Neural cell (in vitro differentiated cells): Measurements from ENCODE around the gene CROCC2. TPM values are rescaled to one million over a fixed set of nuclear protein-coding genes. Genes with fewer than 3 reads are reported as not detected.

Experiments
- H2AFZ ChIP-seq: fragments of 200-600, 300-800 bp; sonication (generic), shearing (Covaris generic); 2 replicates; pipeline ENCODE4 v1.6.0; 2014; ENCODE audit warnings: low read depth, mild to moderate bottlenecking, antibody characterized with exemption, low read length, moderate library complexity
- H3F3A ChIP-seq: fragments of 200-600 bp; shearing (Covaris generic); 2 replicates; pipeline ENCODE4 v1.6.1; 2016; ENCODE audit warnings: mild to moderate bottlenecking, moderate library complexity, mixed read lengths, antibody characterized with exemption, low read length; ENCODE audit not compliant: insufficient read depth, poor library complexity, severe bottlenecking
- H3K27ac ChIP-seq: fragments of 200-600, 300-800 bp; sonication (generic), shearing (Covaris generic); 2 replicates; pipeline ENCODE4 v1.5.1; 2014; ENCODE audit warnings: mild to moderate bottlenecking, low read length, moderate library complexity
- H3K27me3 ChIP-seq: fragments of 300-800, 200-600 bp; sonication (generic), shearing (Covaris generic); 2 replicates; pipeline ENCODE4 v1.6.0; 2014; ENCODE audit warnings: mild to moderate bottlenecking, low read depth, low read length, moderate library complexity; ENCODE audit not compliant: insufficient read depth
- H3K36me3 ChIP-seq: fragments of 300-800, 200-600 bp; sonication (generic), shearing (Covaris generic); 2 replicates; pipeline ENCODE4 v1.5.1; 2014; ENCODE audit warnings: mild to moderate bottlenecking, antibody characterized with exemption, low read length, moderate library complexity; ENCODE audit not compliant: insufficient read depth
- H3K4me2 ChIP-seq: fragments of 300-800, 200-600 bp; sonication (generic), shearing (Covaris generic); 2 replicates; pipeline ENCODE4 v1.6.0; 2014; ENCODE audit warnings: mild to moderate bottlenecking, low read length
- H3K4me3 ChIP-seq: fragments of 300-800, 200-600 bp; sonication (generic), shearing (Covaris generic); 2 replicates; pipeline ENCODE4 v1.5.1; 2014; ENCODE audit warnings: mild to moderate bottlenecking, low read length, moderate library complexity
- H3K79me2 ChIP-seq: fragments of 200-600 bp; shearing (Covaris generic); replicated peaks from 2 replicates; pipeline ENCODE4 v1.6.0; 2014; ENCODE audit warnings: mild to moderate bottlenecking, low read length, moderate library complexity; ENCODE audit not compliant: insufficient read depth
- H3K9ac ChIP-seq: fragments of 300-800, 200-600 bp; sonication (generic), shearing (Covaris generic); 2 replicates; pipeline ENCODE4 v1.6.1; 2016; ENCODE audit warnings: mild to moderate bottlenecking, low read length, mixed read lengths
- H3K9me2 ChIP-seq: fragments of 200-600 bp; shearing (Covaris generic); 2 replicates; pipeline ENCODE4 v1.6.1; 2016; ENCODE audit warnings: mild to moderate bottlenecking, low read length, mixed read lengths; ENCODE audit not compliant: insufficient read depth
- H3K9me3 ChIP-seq: fragments of 200-600, 300-800 bp; sonication (generic), shearing (Covaris generic); 2 replicates; pipeline ENCODE4 v1.6.1; 2016; ENCODE audit warnings: mild to moderate bottlenecking, mixed run types, low read length, moderate library complexity, mixed read lengths
- H4K20me1 ChIP-seq: fragments of 200-600 bp; shearing (Covaris generic); 2 replicates; pipeline ENCODE4 v1.6.1; 2016; ENCODE audit warnings: mild to moderate bottlenecking, mixed run types; ENCODE audit not compliant: insufficient read depth
- CTCF ChIP-seq: fragments of 450-650 bp; IDR thresholded peaks from 2 replicates; pipeline ENCODE4 v1.5.1; 2014; ENCODE audit warnings: antibody characterized with exemption, mild to moderate bottlenecking, moderate library complexity; ENCODE audit not compliant: poor library complexity, severe bottlenecking
- EP300 ChIP-seq: fragments of 450-650 bp; conservative IDR thresholded peaks from 2 replicates; pipeline ENCODE4 v1.6.1; 2014; ENCODE audit warnings: antibody characterized with exemption, mild to moderate bottlenecking, moderate library complexity; ENCODE audit not compliant: poor library complexity, severe bottlenecking
- EZH2 ChIP-seq: fragments of 200-600, 300-800 bp; shearing (Covaris generic), sonication (generic); IDR thresholded peaks from 2 replicates; pipeline ENCODE4 v1.6.1; 2014; ENCODE audit warnings: antibody characterized with exemption, low read length, borderline replicate concordance, mild to moderate bottlenecking; ENCODE audit not compliant: insufficient read depth, poor library complexity, severe bottlenecking
- MXI1 ChIP-seq: fragments of 450-650 bp; conservative IDR thresholded peaks from 2 replicates; pipeline ENCODE4 v1.6.1; 2014; ENCODE audit warnings: antibody characterized with exemption, mild to moderate bottlenecking; ENCODE audit not compliant: poor library complexity, severe bottlenecking
- POLR2AphosphoS5 ChIP-seq: IDR thresholded peaks from 2 replicates; pipeline ENCODE4 v1.6.1; 2012
- RAD21 ChIP-seq: fragments of 450-650 bp; conservative IDR thresholded peaks from 2 replicates; pipeline ENCODE4 v1.6.1; 2014; ENCODE audit warnings: antibody characterized with exemption, mild to moderate bottlenecking, moderate library complexity
- SMC3 ChIP-seq: fragments of 450-650 bp; conservative IDR thresholded peaks from 2 replicates; pipeline ENCODE4 v1.6.1; 2014; ENCODE audit warnings: antibody characterized with exemption, mild to moderate bottlenecking, moderate library complexity; ENCODE audit not compliant: poor library complexity
- TAF1 ChIP-seq: IDR thresholded peaks from 2 replicates; pipeline ENCODE4 v1.6.1; 2012; ENCODE audit warnings: low read depth
- polyA plus RNA-seq: library from polyadenylated mRNA; depleted of rRNA; stranded (reverse); fragments of >200 nt; gene quantifications from 2 replicates; pipeline ENCODE4 v1.2.3, GENCODE V29; 2014
- TF ChIP-seq, protein P1 (sequence below): IDR thresholded peaks from 2 replicates; pipeline ENCODE4 v1.6.1; 2012; ENCODE audit warnings: borderline replicate concordance

Gene CROCC2
- polyA plus RNA-seq, 1 donor from 2014 or later = 0.09 TPM

DNA sequence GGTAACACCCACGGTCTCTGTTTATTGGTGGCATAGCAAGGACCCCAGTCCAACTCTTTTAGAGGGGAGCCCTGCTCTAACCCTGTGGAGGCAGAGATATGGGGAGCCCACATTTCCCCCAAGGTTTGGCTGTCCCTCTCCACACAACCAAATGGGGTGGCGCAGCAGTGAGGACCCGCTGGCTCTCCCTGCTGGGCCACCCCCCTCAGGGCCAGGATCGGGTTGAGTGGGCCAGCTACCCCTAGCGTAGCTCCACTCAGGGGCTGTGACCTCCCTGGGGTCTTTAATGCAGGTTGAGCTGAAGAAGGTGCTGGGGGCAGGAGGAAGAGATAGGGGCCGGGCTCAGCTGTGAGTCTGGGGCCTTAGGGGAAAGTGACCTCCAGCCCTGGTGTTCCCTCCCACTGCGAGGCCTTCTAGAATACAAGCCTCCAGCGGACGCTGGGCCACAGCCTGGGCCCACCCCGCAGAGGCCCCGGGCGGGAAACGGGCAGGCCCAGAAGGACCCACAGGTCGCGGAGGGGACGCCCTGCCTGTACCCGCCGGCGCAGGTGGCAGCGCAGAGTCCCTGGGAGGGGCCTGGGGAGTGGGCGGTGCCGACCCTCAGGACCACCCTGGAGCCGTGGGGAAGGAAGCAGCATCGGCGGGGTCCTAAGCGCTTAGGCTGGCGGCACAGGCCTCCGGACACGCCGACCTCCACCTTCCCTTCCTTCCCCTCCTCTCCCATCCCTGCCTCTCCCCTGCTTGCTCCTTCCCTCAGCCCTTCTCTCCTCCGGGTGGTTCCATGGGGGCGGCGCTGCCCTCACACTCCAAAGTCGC, 9.6 kb downstream of the CROCC2 start:
- H3F3A ChIP-seq = no peaks in the 10 kb centered on the region
- H3K79me2 ChIP-seq = no peaks in the 10 kb centered on the region
- H3K4me2 ChIP-seq = no peak overlapping the region
- no peaks in the 10 kb centered on the region for H3K36me3 ChIP-seq
- no peaks in the 10 kb centered on the region for H4K20me1 ChIP-seq
- no peak overlapping the region for H3K4me3 ChIP-seq
- TF ChIP-seq EZH2 (no peak), POLR2AphosphoS5 (no peak), CTCF (no peak), MXI1 (no peak), EP300 (no peak), RAD21 (no peak), SMC3 (no peak), TAF1 (no peak)
- TF ChIP-seq, protein P1, sequence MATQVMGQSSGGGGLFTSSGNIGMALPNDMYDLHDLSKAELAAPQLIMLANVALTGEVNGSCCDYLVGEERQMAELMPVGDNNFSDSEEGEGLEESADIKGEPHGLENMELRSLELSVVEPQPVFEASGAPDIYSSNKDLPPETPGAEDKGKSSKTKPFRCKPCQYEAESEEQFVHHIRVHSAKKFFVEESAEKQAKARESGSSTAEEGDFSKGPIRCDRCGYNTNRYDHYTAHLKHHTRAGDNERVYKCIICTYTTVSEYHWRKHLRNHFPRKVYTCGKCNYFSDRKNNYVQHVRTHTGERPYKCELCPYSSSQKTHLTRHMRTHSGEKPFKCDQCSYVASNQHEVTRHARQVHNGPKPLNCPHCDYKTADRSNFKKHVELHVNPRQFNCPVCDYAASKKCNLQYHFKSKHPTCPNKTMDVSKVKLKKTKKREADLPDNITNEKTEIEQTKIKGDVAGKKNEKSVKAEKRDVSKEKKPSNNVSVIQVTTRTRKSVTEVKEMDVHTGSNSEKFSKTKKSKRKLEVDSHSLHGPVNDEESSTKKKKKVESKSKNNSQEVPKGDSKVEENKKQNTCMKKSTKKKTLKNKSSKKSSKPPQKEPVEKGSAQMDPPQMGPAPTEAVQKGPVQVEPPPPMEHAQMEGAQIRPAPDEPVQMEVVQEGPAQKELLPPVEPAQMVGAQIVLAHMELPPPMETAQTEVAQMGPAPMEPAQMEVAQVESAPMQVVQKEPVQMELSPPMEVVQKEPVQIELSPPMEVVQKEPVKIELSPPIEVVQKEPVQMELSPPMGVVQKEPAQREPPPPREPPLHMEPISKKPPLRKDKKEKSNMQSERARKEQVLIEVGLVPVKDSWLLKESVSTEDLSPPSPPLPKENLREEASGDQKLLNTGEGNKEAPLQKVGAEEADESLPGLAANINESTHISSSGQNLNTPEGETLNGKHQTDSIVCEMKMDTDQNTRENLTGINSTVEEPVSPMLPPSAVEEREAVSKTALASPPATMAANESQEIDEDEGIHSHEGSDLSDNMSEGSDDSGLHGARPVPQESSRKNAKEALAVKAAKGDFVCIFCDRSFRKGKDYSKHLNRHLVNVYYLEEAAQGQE = no peak
- H2AFZ ChIP-seq = no peak overlapping the region
- no peaks in the 10 kb centered on the region for H3K9me2 ChIP-seq
- no peaks in the 10 kb centered on the region for H3K9me3 ChIP-seq
- peaks cover 6% of the 10 kb centered on the region for H3K27me3 ChIP-seq
- H3K27ac ChIP-seq = no peak overlapping the region
- H3K9ac ChIP-seq = no peak overlapping the region

DNA sequence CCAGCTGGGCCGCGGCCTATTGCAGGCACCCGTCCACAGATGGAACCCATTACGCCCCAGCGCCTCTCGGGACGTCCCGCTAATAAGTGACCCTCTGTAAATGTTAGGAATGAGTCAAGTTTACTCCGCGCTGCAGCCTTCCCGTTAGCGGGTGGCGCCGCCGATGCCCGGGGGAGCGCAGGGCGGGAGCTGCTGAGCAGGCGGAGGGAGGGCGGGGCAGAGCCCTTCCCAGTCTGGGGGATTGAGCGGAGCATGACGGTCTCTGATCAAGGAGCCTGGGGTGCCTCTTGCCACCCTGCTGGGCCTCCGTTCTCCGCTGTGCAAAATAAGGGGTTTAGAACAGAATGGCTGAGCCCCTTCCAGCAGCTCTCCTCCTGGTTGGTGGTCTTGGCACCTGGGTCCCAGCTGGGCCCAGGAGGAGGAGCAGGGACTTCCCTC, 10.5 kb downstream of the CROCC2 start:
- H3K36me3 ChIP-seq = no peaks in the 10 kb centered on the region
- H3F3A ChIP-seq = no peaks in the 10 kb centered on the region
- H2AFZ ChIP-seq = no peak overlapping the region
- H3K79me2 ChIP-seq = no peaks in the 10 kb centered on the region
- H3K27me3 ChIP-seq = peaks cover 6% of the 10 kb centered on the region
- H3K9ac ChIP-seq = no peak overlapping the region
- TF ChIP-seq, protein P1 = no peak
- TF ChIP-seq MXI1 (no peak), TAF1 (no peak), EP300 (no peak), EZH2 (no peak), RAD21 (no peak), SMC3 (no peak), CTCF (no peak), POLR2AphosphoS5 (no peak)
- H3K9me2 ChIP-seq = no peaks in the 10 kb centered on the region
- no peak overlapping the region for H3K27ac ChIP-seq
- no peak overlapping the region for H3K4me3 ChIP-seq
- no peak overlapping the region for H3K4me2 ChIP-seq
- H3K9me3 ChIP-seq = no peaks in the 10 kb centered on the region
- H4K20me1 ChIP-seq = no peaks in the 10 kb centered on the region
